Parathyroid adenoma (tissue), 2 donors: ENCODE results near the gene PRKCH.

ENCODE experiments used
- H2AFZ ChIP-seq: fragments of 300-600 bp; sonication (generic); one replicate; pipeline ENCODE4 v1.7.0; 2017; ENCODE audit warnings: antibody characterized with exemption, mild to moderate bottlenecking
- H3K27ac ChIP-seq: fragments of 300-600 bp; sonication (generic); one replicate; pipeline ENCODE4 v1.7.0; 2017
- H3K27me3 ChIP-seq: fragments of 300-600 bp; sonication (generic); one replicate; pipeline ENCODE4 v1.7.0; 2017; ENCODE audit warnings: low read length; ENCODE audit not compliant: control insufficient read depth, insufficient read depth
- H3K36me3 ChIP-seq: fragments of 300-600 bp; sonication (generic); one replicate; pipeline ENCODE4 v1.7.0; 2017; ENCODE audit warnings: low read length; ENCODE audit not compliant: control insufficient read depth, insufficient read depth
- H3K4me1 ChIP-seq: fragments of 300-600 bp; sonication (generic); one replicate; pipeline ENCODE4 v1.7.0; 2017; ENCODE audit warnings: control low read depth
- H3K4me2 ChIP-seq: fragments of 300-600 bp; sonication (generic); one replicate; pipeline ENCODE4 v1.7.0; 2017; ENCODE audit warnings: low read length
- H3K4me3 ChIP-seq: fragments of 300-600 bp; sonication (generic); one replicate; pipeline ENCODE4 v1.7.0; 2017; ENCODE audit warnings: low read depth, low read length
- H3K79me2 ChIP-seq: fragments of 300-600 bp; sonication (generic); one replicate; pipeline ENCODE4 v1.7.0; 2017; ENCODE audit warnings: control low read depth
- H3K9ac ChIP-seq: fragments of 300-600 bp; sonication (generic); one replicate; pipeline ENCODE4 v1.7.0; 2017; ENCODE audit warnings: mild to moderate bottlenecking
- H3K9me3 ChIP-seq: fragments of 300-600 bp; sonication (generic); one replicate; pipeline ENCODE4 v1.7.0; 2017; ENCODE audit warnings: low read length; ENCODE audit not compliant: control insufficient read depth
- CTCF ChIP-seq: fragments of 300-600 bp; sonication (generic); IDR thresholded peaks from one replicate; pipeline ENCODE4 v1.7.0; 2017; ENCODE audit warnings: antibody characterized with exemption, mild to moderate bottlenecking
- donor health status: primary hyperparathyroidism.

PRKCH gene

DNA sequence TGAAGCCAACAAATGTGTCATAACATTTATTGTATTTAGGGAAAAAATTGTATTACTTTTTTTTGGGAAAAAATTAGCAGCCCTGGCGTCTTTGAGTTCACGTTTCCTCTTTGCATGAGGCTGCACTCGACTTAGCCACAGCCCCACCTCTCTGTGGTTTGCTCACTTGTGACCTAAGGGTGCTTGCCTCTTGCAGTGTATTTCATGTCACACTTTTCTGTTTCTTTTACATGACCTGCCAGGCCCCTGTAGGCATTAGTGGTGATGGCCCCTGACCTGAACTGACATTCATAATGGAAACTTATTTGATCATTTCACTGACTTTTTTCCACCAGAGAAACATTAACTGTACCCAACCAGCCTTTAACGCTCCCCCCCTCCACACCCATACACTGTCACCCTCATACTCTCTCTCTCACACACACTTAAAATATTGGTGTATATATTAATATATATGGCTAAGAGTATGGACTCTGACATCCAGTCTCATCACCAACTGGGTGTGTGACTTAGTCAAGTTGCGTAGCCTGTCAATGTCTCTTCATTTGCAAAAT, 122.9 kb downstream of the PRKCH start:
- peaks cover 2% of the 10 kb centered on the region for H3K79me2 ChIP-seq
- no peak overlapping the region for H2AFZ ChIP-seq
- H3K27me3 ChIP-seq: no peaks in the 10 kb centered on the region
- no peaks in the 10 kb centered on the region for H3K9me3 ChIP-seq
- TF ChIP-seq CTCF: no peak
- H3K4me2 ChIP-seq: no peak overlapping the region
- H3K27ac ChIP-seq: no peak overlapping the region
- H3K36me3 ChIP-seq: no peaks in the 10 kb centered on the region
- no peak overlapping the region for H3K9ac ChIP-seq
- no peaks in the 10 kb centered on the region for H3K4me1 ChIP-seq
- no peak overlapping the region for H3K4me3 ChIP-seq

DNA sequence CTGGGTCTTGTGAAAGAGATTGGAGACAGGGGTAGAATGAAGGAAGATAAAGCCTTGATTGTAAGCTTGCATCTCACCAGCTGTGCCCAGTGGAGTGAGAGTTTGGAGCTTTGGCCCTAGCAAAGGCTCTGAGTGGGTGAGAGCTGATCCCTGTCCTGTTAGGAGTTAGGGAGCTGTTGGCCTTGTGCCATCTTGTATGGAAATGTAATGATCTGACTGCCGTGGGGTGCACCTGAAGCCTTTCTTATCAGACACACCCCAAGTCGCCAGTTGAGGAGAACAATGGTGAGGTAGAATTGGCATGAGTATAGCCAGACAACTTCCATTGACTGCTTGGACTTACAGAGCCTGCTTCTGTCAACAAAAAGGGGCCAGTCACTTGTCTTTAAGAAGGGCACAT, 130.1 kb downstream of the PRKCH start:
- Histone ChIP-seq H3K27ac (no peak overlapping the region), H3K9ac (no peak overlapping the region), H3K27me3 (no peaks in the 10 kb centered on the region), H2AFZ (no peak overlapping the region), H3K36me3 (no peaks in the 10 kb centered on the region), H3K4me1 (no peaks in the 10 kb centered on the region), H3K4me3 (no peak overlapping the region), H3K79me2 (no peaks in the 10 kb centered on the region), H3K4me2 (no peak overlapping the region), H3K9me3 (no peaks in the 10 kb centered on the region)
- TF ChIP-seq CTCF: no peak

DNA sequence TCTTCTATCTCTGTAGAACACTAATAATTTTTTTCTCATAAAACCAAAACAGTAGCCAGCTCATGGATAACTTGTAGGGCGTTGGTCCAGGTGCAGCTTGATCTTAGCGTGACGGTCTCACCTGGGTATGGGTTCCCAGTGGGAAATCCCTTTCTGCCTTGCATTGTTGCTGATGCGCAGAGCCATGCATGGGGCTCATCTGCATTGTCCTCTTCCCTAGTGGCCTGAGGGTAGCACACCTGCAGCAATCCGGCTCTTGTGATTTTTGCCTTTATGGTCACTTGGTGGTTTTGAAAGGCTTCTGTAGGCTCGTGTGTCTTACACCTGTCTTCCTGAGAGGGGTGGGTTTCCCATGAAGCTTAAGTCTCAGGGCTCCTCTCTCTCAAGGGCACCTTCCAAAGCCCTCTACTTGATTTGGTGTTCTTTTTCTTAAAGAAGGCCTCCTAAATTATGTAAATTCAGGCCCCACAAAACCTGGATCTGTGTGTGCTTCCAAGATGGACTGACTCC, 130.6 kb downstream of the PRKCH start:
- no peak overlapping the region for H3K4me2 ChIP-seq
- no peaks in the 10 kb centered on the region for H3K9me3 ChIP-seq
- no peak for TF ChIP-seq CTCF
- H3K4me3 ChIP-seq: no peak overlapping the region
- no peak overlapping the region for H3K9ac ChIP-seq
- no peaks in the 10 kb centered on the region for H3K27me3 ChIP-seq
- no peak overlapping the region for H2AFZ ChIP-seq
- H3K27ac ChIP-seq: no peak overlapping the region
- no peaks in the 10 kb centered on the region for H3K36me3 ChIP-seq
- no peaks in the 10 kb centered on the region for H3K4me1 ChIP-seq
- peaks cover 3% of the 10 kb centered on the region for H3K79me2 ChIP-seq

DNA sequence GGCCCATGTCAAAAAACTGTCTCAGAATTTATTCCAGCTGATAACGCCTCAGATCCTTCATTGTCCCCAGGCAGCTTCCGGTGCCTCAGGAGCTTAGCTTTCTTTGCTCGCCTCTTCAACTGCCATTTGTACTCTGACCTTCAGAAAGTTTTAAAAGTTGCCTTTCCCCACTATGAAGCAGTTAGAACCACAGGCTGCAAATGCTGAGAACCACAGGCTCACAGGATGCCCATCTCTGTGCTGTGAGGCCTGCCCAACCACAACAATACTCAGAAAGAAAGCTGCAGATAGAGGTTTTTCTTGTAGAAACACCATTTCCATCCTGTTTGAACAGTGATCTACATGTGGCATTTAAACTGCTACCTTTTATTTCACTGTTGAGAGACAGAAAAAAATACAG, 131.1 kb downstream of the PRKCH start:
- Histone ChIP-seq H3K27me3 (no peaks in the 10 kb centered on the region), H3K9ac (no peak overlapping the region), H3K4me3 (no peak overlapping the region), H2AFZ (no peak overlapping the region), H3K4me2 (no peak overlapping the region), H3K9me3 (no peaks in the 10 kb centered on the region), H3K27ac (no peak overlapping the region), H3K4me1 (no peaks in the 10 kb centered on the region), H3K79me2 (peaks cover 3% of the 10 kb centered on the region), H3K36me3 (no peaks in the 10 kb centered on the region)
- no peak for TF ChIP-seq CTCF

- no peak for TF ChIP-seq CTCF
- no peaks in the 10 kb centered on the region for H3K4me1 ChIP-seq
- no peaks in the 10 kb centered on the region for H3K27me3 ChIP-seq
- no peak overlapping the region for H3K27ac ChIP-seq
- H3K4me3 ChIP-seq: no peak overlapping the region
- H3K9ac ChIP-seq: no peak overlapping the region
- no peaks in the 10 kb centered on the region for H3K9me3 ChIP-seq
- H3K79me2 ChIP-seq: peaks cover 3% of the 10 kb centered on the region
- no peak overlapping the region for H3K4me2 ChIP-seq
- no peak overlapping the region for H2AFZ ChIP-seq
- no peaks in the 10 kb centered on the region for H3K36me3 ChIP-seq
Measured at GRCh38 chr14:61453103-61453767, 131.9 kb downstream of the PRKCH start.
